Stimulated activated CD8-positive, alpha-beta memory T cell treated with anti-CD3 and anti-CD28 coated beads, Interleukin-12 subunit alpha, Interleukin-12 subunit beta, amount 100 ng/mL, for 24 hours (primary cell): ENCODE results near the gene HRAS.

ENCODE experiments used
- DNase-seq: peaks from one replicate; pipeline ENCODE4 v3.0.0-alpha.2; 2020; ENCODE audit errors: extremely low read depth

Gene HRAS

DNA sequence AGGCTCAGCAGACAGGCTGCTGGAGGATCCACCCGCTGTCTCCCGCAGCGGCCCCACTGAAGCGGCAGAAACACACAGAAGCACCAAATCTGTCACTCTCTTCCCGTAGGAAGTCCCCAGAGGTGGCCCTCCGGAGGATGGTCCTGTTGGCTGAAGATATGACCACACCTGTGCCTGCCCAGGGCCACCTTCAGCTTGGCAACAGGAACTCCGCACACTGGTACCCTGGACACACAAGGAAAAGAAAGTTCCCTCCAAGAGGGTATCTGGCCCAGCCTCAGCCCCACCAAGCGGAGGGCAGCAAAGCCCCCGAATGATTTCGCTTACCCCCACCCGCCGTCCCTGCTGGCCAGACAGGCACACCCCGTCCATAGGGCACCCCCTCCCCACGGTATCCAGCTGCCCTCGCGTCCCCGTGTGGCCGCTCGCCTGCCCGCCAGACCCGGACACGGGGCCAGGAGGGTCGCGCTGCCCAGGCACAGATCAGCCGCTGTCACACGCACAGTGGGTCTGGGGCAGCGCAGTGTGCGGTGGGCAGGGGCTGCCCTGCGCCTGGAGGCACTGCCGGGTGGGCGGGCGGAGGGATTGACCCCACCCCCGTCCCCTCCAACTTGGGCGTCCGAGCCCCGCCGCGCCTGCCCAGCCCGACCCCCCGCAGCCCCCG lies 32.4 kb upstream of the HRAS start:
- DNase-seq = no peak

DNA sequence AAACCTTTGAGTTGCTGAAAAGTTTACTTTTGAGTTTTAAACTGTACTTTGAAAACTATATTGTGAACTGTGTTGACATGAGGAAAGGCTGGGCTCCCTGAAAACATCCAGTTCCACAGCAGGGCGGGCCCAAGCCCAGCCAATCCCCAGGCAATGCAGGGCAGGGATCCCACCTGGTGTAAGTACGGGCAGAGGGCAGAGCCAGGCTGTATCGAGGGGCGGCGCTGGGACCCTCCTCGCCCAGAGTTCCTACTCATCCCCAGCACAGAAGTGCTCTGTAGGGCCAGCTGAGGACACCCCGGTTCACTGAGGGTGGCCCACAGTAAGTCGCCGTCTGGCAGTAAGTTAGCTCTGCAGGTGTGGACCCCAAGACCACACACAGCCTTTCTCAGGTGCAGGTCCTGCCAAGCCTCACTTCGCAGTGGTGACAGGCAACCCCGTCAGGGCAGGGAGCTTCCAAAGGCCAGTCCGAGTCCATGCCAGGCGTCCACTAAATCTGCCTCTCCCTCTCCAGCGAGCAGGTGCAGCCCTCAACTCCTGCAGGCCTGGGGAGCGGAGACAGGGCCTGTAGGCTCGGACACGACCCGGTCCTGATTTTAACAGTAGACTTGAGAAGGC lies 31.7 kb upstream of the HRAS start:
- DNase-seq = no peak

DNA sequence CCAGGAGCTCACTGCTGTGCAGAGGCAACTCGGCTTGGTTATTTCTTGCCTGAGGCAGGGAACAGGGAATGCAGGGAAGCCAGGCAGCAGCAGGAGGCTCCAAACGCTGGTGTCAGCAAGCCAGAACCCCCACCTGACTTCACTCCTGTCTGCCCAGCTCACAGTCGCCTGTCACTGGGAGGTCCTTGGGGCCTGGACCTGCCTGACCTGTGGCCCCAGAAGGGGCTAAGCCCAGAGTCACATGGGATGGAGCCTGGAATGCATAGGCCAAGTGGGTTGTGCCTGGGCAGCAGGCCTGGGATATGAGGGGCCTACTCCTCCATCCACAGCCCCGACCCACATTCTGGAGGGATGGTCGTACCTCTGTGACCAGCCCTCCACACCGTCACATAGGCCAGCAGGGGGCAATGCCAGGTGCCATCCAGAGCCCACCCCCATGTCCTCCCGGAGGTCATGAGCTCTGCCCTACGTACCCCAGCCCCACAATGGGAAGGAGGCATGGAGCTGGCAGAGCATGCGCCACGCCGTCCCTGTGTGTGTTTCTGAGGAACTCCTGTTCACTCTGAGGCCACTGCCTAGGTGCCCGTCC lies 30.6 kb upstream of the HRAS start:
- no peak for DNase-seq

GRCh38 chr11:563812-564578 lies 28.6 kb upstream of the HRAS start:
- no peak for DNase-seq

GRCh38 chr11:563066-563811 lies 27.9 kb upstream of the HRAS start:
- no peak for DNase-seq

- no peak for DNase-seq
These were observed 26.8 kb upstream of the HRAS start for GRCh38 chr11:562046-562645.

GRCh38 chr11:561148-562003 lies 26.0 kb upstream of the HRAS start:
- no peak for DNase-seq

GRCh38 chr11:560305-561147 lies 25.1 kb upstream of the HRAS start, which contains the start of the genes LMNTD2 and RASSF7:
LMNTD2 (minus strand) TSS chr11:560738; CDS start chr11:560716, 22 bp downstream.
RASSF7 (plus strand) TSS chr11:560970; CDS start chr11:561769, 799 bp downstream.
- peak; percentile 88 for DNase-seq

DNA sequence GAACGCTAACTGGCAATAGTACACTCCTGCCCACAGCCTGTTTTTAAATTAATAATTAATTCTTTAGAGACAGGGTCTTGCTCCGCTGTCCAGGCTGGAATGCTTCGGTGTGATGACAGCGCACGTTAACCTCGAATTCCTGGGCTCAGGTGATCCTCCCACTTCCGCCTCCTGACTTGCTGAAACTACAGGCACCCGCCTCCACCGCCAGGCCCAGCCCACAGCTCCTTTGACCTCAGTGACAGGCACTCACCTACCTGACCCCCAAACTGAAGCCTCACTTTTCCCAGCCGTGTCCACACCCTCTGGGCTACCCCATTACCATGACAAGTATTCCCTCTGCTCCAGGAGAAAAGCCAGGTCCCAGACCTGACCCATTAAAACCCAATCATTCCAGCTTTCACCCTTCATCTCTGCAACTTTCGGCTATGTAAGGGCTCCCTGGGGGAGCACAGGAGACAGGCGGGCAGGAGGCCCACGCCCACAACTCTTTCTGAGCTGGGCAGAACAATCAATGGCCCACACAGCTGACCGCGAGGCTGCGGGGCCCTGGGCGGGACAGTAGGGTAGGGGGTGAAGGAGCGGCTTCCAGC lies 24.4 kb upstream of the HRAS start:
- no peak for DNase-seq

DNA sequence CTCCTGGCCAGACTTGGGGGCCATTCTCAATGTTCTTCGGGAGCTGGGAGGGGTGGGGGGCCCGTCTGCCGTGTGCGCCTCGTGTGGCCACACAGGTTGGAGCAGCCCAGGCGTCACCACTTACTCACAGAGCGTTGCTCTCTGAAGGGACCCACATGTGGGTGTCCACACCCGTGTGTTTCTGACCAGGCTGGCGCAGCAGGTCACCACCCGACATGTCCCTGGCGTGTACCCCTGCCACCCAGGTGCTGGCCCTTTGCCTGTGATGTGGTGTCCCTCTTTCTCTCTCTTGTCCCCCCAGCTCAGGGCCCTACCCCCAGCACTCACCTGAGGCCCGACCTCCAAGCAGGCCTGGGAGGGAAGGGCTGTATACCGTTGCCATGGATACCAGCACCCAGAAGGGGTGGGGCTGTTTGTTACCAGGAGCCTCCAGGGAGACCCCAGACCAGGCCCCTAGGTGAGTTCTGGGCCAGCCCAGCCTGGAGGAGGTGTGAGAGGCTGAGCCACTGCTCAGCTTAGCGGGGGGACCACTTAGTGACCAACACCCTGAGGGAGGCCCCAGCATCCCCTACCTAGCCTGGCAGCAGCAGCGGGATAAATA lies 23.7 kb upstream of the HRAS start:
- DNase-seq = no peak

- DNase-seq = no peak
These were observed 23.1 kb upstream of the HRAS start for GRCh38 chr11:558503-558902.

- DNase-seq = no peak
These were observed 22.2 kb upstream of the HRAS start for GRCh38 chr11:557328-558132.

DNA sequence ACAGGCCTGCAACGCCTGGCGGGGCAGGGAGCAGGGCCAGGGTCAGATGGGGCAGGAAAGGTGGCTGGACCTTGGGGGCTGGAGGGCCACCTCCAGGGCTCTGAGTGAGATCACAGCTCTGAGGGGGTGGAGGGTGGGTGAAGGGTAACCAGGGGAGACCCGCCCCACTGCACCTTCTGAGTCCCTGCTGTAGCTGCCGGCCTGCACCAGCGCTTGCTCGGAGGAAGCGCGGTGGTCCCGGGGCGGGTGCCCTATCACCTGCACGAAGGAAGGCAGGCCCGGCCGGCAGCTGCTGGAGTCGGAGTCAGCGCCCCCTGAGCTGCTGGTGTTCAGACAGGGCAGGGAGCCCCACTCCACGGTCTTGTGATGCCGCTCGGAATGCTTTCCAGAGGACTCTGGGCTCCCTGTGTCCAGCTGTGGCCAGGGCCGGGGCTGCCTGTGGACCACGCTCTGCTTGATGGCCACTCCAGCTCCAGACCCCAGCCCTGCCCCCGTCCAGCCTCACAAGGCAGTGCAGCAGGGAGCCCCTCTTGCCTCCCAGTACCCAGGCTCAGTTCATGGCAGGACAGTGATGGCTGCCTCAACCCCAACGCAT lies 21.4 kb upstream of the HRAS start:
- DNase-seq = no peak

GRCh38 chr11:555780-556661 lies 20.6 kb upstream of the HRAS start:
- no peak for DNase-seq

DNA sequence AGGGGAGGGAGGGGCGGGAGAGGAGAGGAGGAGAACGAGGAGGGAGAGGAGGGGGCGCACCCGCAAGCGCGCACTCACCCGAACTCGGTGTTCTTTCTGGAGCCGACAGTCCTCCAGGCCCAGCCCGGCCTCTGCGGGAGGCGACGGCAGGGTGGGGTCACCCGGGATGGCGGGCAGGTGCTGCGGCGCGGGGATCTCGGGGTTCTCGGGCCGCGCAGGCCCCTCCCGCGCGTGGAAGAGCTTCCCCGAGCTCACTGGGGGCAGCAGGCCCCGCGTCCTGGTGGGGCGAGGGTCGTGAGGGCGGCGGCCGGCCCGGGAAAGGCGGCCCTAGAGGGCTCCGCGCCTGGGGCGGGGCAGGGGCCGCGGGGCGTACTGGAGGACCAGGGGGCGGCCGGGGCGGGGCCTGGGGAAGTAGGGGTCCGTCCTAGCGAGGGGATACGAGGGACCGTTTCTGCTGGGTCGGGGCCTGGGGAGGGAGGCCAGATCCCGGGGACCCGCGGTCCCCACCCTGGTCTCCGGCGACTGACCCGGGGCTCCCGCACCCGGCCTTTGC lies 19.9 kb upstream of the HRAS start:
- no peak for DNase-seq
